NCI-H226 (cell line): ENCODE measurements around the gene HIP1R.

Experiments used
- DNase-seq: peaks from one replicate; pipeline ENCODE4 v3.0.0-alpha.2; 2015

Gene HIP1R

DNA sequence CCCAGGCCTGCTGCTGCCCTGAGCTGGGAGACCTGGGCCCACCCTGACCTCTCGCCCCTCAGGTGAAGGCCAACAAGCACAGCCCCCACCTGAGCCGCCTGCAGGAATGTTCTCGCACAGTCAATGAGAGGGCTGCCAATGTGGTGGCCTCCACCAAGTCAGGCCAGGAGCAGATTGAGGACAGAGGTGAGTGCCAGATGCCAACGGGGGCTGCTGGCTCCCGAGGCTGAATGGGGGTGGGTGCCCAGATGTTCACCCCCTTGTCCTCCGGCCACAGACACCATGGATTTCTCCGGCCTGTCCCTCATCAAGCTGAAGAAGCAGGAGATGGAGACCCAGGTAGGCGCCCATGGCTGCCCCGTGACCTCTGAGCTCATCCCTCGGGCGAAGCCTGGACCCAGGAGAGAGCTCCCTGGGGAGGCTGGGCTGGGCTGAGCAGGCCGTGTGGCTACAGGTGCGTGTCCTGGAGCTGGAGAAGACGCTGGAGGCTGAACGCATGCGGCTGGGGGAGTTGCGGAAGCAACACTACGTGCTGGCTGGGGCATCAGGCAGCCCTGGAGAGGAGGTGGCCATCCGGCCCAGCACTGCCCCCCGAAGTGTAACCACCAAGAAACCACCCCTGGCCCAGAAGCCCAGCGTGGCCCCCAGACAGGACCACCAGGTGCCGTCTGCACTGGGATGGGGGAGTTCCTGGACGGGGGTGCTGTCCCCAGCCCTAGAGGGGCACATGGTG, 25.8 kb downstream of the HIP1R start:
- no peak for DNase-seq

DNA sequence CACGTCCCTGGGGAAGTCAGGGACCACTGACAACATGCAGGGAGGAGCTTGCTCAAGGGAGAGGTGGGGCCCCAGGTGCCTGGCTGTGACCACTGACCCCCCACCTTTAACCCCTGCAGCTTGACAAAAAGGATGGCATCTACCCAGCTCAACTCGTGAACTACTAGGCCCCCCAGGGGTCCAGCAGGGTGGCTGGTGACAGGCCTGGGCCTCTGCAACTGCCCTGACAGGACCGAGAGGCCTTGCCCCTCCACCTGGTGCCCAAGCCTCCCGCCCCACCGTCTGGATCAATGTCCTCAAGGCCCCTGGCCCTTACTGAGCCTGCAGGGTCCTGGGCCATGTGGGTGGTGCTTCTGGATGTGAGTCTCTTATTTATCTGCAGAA, 26.3 kb downstream of the HIP1R start:
- no peak for DNase-seq

DNA sequence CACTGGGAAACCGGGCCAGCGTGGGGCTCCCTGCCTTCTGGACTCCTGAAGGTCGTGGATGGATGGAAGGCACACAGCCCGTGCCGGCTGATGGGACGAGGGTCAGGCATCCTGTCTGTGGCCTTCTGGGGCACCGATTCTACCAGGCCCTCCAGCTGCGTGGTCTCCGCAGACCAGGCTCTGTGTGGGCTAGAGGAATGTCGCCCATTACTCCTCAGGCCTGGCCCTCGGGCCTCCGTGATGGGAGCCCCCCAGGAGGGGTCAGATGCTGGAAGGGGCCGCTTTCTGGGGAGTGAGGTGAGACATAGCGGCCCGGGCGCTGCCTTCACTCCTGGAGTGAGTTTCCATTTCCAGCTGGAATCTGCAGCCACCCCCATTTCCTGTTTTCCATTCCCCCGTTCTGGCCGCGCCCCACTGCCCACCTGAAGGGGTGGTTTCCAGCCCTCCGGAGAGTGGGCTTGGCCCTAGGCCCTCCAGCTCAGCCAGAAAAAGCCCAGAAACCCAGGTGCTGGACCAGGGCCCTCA, 26.9 kb downstream of the HIP1R start:
- DNase-seq = no peak

DNA sequence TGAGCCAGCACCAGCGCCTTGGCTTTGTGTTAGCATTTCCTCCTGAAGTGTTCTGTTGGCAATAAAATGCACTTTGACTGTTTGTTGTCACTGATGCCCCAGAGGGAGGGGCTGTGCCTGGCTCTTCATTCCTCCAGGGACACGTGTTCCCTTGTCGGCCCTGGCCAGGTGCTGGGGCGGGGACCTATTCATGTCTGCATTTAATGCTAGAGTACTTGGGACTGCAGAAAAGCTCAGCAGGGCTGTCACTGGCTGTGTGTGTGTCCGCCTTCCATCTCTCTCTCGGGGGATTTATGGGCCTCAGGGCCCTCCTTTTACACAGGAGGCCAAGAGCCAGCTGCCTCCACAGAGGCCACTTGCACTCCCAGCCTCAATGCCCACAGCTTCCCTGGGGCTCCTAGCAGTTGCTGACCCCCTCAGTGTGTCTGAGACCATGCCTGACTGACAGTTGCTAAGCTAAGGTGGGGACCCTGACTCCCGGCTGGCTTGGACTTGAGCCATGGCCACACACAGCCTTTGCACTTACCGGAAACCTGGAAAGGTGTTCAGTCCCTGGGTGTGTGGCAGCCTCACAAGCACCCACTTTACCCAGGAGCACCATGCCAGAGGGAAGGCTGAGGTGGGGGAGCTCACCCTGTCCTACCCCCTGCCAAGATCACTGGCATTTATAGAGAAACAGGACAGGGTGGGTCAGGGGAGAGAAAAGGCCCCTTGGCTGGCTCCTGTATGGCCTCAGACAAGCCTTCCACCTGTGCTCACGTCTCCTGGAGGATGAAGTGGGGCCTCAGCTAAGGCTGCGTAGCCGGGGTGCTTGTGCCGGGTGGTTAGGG, 27.8 kb downstream of the HIP1R start:
- no peak for DNase-seq

DNA sequence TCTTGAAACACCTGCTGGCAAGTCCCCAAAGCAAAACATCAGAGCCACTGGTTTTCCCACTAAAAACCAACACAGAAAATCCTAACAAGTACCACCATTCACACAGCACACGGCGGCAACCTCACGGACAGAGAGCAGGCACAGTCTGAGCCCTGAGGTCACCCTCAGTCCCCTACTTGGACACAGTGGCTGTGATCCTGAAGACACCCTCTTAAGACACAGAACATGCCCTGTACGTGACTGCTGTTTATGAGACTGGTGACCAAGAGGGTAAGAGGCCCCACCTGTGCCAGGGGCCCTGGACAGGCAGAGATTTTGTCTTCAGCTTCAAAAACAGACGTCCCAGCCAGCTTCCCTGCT, 29.6 kb downstream of the HIP1R start:
- DNase-seq = no peak

DNA sequence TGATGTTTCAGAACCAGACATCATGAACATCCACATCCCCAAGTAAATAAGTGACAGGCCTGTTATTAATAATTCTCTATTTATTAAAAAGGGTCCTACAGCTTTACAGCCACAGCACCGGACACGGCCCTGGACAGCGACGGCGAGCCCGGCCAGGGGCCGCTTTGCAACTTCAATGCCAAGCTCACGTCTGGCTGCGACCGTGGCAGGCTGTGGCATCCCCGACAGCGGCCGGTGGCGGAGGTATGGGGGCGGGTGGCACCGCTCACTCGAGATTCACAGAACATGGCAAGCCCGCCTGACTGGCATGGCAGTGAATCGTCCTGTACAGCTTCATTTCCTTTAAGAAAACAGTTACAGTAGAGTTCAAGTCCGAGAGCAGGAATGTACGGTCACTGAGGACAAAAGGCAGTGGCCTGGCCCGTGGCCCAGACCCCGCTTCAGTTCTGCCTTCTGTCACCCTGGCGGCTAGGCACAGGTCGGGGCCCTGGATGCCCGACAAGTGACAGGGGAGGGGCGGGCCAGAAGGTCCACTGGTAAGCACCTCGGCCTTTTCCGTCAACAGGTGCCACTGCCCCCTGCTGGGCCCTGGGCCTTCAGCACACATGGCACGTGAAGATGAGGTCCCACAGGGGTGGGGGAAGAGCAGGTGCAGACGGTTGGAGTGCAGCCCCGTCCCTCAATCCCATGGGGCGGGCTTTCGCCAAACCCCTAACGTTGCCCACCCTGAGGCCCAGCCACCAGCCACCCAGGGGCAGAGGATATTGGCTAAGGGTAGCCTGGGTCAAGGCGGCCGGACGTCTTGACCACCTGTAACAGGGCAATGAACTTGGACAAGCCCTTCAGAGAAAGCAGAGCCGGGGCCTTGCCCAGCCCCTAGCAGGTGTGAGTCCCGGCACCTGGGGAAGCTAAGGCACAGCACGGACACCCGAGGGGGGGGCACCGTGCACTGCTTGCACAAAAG, 30.3 kb downstream of the HIP1R start:
- DNase-seq = no peak

DNA sequence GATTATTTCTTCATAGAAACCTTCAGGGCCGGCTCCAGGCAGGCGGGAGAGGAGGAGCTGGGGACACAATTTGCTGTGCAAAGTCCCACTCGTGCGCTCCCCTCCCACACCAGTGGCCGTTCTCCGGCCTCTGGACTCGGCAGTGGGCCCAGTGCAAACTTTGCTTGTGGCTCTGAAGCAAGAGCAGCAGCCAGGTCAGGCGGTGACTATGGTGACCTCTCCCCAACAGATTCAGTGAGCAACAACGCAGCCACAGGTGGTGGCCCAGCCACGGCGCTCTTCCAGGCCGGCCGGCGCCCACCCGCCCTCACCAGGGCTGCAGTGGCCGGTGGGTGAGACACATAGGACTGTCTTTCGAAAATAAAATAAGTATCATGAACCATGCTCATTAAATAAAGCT, 31.1 kb downstream of the HIP1R start:
- no peak for DNase-seq

DNA sequence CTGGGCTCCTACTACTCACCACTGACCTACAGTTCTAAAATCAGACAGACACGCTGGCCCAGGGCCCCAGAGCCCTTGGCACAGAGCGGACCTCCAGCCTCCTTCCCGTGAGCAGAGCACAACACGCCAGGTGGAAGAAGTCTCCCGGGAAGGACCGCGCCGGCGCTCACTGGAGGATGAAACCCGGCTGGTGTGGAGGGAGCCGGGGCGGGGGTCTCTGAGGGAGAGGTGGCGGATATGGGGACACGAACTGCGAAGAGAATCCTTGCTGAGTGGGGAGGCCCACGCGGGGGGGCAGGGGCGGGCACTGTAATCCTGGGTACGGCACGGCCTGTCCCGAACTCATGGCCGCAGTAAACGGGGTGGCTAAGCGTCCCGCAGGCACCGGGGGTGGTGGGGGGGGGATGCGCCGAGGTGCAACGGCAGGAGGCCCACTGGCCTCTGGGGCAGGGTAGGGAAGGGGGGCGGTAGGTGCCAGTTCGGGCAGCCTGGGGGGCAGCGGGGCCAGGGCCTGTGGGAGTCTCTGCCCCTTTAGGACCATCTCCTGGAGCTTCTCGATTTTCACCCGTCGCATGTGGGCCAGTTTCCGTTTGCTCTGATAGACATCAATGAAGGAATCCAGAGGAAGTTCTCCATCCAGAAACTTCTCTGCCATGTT, 31.8 kb downstream of the HIP1R start:
- no peak for DNase-seq

DNA sequence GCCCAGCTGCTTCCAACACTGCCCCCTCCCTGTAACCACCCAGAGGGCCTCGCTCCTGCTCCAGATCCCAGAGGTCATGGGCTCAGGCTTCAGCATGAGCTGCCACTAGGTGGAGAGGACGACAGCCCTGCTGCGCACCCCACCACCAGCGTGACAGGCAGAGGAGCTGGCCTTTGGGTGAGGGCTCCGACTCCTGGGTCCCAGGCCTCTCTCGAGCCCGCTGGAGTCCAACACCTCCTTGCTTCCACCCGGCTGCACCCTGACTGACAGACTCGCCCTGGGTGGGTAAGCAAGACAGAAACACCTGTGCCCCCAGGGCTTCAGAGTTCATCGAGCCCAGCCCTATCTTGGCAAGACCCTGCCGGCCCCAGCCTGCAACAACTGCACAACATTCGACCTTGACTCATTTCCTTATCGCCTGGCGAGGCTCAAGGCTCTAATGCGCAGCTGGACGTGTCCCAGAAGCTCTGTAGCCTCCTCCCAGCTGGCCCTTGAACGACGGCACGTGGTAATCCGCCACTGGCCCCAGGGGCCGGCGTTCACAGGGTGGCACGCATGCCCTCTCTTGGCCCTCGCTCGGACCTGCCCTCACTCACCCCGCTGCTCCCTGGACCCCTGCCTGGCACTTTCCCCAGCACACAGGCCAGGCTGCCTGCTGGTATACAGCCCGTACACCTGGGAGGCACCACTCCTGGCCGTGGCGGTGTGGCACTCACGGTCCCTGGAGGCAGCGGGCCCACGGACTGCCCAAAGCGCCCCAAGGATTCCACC, 32.6 kb downstream of the HIP1R start:
- peak; percentile 73 for DNase-seq

DNA sequence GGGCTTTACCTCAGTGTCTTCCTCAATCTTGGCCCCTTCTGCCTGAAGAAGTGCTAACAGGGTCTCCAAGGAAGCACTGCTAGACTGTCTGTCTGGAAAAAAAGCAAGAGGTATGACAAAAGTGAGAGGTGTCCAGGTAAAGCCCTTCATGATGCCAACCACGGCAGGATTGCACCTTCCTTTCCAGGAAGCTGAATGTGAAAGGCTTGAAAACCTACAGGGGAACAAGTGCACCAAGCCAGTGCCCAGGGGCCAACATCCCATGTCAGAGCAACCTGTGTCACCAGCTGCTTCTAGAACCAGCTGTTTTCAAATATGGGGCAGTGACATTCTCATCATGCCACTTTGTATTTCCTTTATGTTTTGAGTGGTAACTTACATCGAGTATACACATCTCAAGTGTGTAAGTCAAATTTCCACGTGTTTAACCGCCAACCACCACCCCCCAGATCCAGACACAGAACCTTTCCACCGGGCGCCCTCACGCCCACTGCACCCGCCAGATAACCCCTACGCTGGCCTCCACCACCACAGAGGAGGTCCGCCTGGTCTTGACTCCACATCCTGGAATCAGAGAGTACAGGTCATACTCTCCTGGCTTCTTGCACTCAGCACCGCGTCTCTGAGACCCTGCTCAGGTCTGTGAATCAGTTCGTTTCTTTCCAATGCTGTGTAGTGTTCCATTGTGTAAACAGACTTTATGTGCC, 33.4 kb downstream of the HIP1R start:
- no peak for DNase-seq

DNA sequence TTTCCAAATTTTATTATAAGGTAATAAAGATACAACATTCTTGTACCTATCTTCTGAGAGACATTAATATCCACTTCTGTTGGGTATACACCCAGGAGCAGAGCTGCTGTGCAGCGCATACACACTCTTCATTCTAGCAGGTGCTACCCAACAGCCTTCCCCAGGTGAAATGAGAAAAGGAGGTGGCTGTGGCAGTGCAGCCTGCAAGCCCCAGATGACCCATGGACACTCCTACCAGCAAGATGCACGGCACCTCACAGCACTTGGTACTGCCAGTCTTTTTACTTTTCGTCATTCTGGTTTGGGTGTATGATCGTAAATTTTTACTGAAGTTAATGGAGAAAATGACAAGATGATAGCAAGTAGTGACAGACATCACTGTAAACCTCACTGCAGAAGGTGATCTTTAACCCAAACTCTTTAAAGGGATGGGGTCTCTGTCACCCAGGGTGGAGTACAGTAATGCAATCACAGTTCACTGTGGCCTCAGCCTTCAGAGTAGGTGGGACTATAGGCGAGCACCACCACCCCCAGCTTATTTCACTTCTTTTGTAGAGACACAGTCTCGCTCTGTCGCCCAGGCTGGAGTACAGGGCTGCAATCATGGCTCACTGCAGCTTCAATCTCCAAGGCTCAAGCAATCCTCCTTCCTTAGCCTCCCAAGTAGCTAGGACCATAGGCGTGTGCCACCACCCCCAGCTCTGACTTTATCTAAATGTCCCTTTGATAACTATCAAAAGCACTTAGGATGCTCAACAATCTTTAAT, 34.1 kb downstream of the HIP1R start:
- no peak for DNase-seq

DNA sequence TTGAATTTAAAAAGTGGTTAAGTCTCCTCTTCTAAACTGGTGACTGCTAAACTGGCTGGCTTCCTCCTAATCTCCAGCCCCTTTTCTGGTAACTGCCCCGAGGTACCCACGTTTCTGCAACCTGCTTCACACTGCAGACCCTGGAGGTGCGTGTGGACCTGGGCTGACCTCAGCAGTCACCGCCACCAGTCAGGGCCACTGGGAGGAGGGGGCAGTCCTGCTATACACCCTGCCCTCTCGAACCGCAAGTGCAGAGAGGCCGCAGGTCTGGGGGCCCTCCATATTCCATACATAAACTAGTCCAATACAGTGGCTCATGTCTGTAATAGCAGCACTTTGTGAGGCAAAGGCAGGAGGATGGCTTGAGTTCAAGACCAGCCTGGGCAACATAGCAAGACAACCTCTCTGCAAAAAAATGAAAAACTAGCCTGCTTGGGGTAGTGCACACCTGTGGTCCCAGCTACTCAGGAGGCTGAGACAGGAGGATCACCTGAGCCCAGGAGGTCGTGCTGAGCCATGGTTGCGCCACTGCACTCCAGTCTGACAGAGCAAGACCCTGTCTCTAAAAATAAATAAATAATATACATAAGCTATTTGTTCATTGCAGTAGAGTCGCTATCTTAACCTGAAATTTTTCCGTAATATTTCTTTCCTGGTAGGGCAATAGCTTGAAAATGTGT, 35.0 kb downstream of the HIP1R start:
- no peak for DNase-seq

DNA sequence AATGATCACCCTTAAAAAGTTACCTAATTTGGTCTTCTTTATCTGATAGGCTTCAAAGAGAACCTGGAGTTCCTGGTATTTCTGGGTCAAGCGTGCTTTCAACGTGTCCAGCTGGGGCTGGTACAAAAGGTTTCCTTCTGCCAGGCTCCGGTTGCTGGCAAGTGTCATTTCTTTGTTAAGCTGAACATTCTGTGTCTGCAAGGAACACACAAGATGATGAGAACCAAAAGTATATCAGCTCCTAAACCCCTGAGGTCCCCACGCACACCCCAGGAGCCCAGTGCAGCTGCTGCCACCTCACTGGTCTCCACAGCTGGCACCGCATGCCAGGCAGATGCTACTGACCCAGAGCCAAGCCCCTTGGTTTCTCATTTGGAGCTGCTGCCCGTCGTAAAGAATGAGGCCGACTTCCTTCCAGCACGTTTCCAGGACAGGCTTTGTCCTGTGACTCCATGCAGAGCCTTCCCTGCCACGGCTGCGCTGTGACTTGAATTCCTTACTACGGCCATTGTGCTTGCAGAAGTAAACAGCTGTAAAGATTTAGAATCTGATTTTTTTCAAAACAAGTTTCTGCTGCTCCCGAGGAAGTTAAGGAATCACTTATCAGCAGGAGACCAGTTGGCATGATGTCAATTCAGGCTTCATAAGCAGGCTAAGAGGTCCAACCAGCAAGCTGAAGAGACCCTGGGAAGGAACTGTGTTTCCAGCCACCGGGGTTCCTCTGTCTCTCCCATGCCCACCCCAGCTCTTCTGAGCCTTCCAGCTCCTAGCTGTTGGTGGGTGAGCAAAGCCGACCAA, 35.8 kb downstream of the HIP1R start:
- no peak for DNase-seq

DNA sequence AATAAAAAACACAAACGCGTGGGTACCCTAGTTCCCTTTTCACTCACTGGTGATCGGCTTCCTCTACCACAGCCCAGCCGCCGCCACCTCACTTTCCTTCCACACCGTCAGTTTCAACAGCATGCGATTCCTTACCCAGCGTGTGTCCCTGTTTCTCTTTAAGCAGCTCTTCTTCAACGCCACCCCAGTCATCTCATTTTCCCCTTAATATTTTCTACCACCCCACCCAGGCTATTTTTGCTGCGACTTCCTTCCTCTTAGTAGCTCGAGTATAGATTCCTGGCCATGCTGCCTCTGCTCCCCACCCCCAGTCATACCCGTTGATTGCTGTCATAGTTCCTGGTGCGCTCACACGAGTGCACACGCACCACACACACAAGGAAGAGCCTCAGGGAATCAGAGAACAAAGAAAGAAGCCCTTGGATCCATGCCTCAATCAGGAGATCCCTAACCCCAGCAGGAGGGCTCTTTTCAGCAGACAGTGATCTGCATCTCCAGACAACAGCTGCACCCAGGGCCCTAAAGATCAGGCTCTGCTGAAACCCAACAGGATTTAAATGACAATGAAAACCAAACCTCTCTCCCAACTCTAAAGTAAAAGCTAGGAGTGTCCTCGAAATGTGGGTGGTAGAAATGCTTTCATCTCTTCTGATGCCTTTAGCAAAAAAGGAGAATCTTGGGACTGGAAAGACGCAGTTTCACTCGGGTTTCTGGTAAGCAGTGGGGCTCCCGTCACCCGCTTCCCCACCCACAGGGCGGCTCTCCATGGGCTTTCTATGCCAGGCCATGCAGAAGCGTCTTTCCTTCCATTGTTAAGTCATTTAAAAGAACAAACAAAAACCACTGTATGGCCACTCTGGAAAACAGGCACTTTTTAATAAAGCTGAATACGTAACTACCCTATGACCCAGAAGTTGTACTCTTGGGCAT, 36.9 kb downstream of the HIP1R start:
- DNase-seq = no peak

DNA sequence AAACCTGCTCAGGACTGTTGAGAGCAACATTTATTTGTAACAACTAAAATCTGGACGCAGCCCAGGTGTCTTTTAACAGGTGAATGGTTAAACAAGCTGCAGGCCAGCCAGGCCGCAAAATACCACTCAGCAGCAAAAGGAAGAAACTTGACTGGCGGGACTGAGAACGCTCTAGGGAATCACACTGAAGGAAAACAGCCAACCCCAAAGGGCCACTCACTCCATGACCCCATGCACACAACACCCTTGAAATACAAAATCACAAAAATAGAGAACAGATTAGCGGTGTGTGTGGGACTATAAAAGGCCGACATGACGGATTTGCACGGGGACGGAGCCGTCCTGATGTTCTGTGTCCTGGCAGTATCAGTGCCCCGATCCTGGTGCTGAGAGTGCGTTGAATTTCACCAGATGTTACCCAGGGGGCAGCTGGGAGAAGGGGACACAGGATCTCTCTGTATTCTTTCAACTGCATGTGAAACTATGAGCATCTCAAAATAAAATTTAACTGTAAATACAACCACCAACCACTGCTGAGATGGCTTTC, 37.6 kb downstream of the HIP1R start:
- no peak for DNase-seq

DNA sequence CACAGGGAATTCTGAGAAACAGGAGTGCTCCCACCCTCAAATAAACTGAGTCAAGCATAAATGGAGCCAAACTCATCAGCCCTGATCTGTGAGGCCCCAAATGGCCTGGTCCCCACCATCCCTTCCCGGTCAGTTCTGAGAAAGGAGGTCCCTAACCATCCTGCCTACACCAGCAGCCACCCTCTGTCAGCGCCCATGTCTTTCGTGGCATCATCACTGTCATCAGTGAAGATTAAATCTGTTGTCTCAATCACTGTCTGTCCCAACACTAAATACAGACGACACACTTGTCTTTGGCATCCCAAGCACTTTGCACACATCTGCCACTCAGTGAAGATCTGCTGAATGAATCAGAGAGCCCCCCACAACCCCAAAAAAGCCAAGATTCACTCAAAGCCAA, 38.3 kb downstream of the HIP1R start:
- no peak for DNase-seq

DNA sequence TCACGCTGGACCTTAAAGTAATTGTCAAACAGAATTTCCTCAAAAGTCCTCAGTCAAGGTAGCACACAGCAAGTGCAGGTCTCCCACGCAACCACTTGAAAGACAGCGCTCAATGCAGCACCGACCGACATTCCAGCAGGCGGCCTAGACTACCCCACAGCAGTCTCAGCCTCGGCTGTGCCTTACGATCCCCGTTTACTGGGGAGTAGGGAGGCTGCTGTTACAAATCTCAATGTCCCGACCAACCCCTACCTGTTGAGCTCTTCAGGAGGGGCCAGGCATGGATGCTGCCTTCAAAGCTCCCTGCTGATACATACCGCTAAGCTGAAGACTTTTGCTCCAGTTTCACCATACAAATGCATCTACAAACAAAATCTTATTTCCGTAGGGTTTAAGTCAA, 38.8 kb downstream of the HIP1R start:
- DNase-seq = no peak
